GM20000 (cell line): ENCODE results near the gene ARL5C.

Experiments
- DNase-seq: peaks from one replicate; pipeline ENCODE4 v3.0.0; 2012; ENCODE audit warnings: low spot score
- TF ChIP-seq, protein P1 (sequence below): IDR thresholded peaks from 2 replicates; pipeline ENCODE4 v1.5.1; 2012; ENCODE audit warnings: mild to moderate bottlenecking, control low read depth; ENCODE audit errors: extremely low read depth, missing control alignments

ARL5C gene

DNA sequence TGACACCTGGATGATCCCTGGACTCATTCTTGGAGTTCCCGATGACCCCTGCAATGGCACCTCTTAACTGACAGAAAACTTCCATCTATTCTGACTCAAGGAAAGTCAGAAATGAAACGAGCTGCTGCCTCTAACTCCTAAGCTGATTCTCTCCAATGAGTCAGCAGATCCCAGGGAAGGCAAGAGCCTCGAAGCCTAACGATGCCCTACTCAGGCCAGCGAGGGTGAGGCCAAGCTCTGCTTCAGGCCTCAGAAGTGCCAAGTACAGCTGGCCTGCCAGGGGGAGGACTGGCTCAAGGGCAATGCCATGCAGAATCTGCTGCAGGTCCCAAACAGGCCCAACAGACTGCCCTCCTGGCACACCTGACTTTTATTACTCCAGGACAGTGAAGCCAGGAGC lies 50.8 kb downstream of the ARL5C start:
- no peak for DNase-seq
- TF ChIP-seq, protein P1, sequence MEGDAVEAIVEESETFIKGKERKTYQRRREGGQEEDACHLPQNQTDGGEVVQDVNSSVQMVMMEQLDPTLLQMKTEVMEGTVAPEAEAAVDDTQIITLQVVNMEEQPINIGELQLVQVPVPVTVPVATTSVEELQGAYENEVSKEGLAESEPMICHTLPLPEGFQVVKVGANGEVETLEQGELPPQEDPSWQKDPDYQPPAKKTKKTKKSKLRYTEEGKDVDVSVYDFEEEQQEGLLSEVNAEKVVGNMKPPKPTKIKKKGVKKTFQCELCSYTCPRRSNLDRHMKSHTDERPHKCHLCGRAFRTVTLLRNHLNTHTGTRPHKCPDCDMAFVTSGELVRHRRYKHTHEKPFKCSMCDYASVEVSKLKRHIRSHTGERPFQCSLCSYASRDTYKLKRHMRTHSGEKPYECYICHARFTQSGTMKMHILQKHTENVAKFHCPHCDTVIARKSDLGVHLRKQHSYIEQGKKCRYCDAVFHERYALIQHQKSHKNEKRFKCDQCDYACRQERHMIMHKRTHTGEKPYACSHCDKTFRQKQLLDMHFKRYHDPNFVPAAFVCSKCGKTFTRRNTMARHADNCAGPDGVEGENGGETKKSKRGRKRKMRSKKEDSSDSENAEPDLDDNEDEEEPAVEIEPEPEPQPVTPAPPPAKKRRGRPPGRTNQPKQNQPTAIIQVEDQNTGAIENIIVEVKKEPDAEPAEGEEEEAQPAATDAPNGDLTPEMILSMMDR: no peak

GRCh38 chr17:39114723-39115122 lies 51.2 kb downstream of the ARL5C start:
- TF ChIP-seq, protein P1: no peak
- no peak for DNase-seq

DNA sequence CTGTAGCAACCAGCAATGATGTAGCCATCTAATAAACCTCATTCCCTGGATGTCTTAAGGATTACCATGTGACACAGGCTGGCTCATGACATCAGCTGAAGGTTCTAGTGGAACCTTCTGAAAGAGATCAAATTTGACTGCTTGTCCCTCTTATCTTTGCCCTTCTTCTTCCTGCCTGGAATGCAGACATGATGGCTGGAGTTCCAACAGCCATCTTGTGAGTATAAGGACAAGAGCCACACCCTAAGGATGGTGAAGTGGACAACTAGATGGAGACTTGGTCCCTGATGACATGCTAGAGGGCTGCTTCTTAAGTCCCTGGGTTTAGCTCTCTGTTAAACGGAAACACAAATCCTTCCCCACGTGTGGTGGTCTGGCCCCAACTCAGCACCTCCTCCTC lies 52.1 kb downstream of the ARL5C start:
- DNase-seq: no peak
- TF ChIP-seq, protein P1: no peak

- no peak for DNase-seq
- TF ChIP-seq, protein P1: no peak
Measured at GRCh38 chr17:39110435-39111136, 55.4 kb downstream of the ARL5C start.

DNA sequence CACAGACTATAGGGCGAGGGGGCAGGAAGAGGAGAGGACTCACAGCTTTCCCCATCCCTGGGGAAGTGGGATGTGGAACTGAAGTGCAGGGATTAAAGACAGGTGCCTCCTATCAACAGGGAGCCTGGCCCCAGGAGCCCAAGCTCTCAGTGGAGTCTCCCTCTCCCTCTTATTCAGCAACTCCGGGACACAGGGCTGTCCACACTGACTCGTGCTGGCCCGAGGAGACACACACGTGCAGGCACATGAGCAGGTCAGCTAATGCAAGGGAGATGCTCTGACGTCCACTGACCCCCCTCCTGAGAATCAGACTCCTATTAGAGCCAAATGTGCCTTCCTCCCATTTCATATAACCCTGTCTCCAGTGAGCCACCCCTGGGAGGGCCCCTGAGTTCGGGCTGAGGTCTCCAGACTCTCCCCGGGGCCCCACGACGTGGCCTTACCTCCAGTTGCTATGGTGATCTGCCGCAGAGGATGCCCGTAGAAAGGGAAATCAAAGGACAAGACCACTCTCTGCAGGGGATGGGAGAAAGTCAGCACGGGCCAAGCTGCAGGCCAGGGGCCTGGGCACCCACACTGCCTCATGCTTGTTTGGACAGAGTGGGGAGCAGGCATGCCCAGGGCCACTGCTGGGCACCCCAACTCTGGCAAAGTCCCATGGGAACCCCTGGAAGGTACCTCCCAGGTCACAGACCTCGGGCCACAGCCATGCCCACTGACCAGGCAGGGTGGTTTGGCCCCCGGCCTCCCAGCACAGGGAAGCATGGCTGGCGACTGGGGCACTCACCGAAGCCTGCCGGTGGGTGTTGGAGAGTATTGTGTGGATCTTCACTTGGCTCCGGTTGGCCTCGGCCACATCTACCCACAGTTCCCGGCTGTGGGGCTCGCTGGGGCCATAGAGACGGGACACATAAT lies 57.2 kb downstream of the ARL5C start:
- TF ChIP-seq, protein P1: no peak
- DNase-seq: no peak

- TF ChIP-seq, protein P1: no peak
- DNase-seq: no peak
Measured at GRCh38 chr17:39107973-39108372, 58.0 kb downstream of the ARL5C start.

DNA sequence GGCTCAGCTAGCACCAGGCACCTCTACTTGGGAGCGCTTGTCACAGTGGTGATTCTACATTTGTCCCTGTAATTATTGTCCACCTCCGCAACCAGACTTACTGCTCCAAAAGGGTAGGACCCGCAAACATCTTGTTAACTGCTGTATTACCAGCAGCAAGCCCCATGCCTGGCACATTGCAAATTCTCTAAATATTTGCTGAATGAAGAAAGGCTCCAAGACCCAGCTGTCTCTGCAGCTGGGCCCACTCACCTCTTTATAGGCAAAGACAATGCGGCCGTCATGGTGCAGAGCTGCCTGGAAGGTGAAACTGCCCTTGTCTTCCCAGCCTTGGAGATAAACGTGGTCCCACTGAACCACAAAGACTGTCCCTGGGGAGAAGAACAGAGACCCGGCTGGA lies 58.8 kb downstream of the ARL5C start:
- DNase-seq: no peak
- TF ChIP-seq, protein P1: no peak
